Non-pigmented ciliary epithelial cell (primary cell): Measurements from ENCODE around the gene ARL15.
A peak's percentile ranks its signal among the peaks of the same experiment; 100 is the strongest.

ENCODE experiments used
- DNase-seq: peaks from one replicate; pipeline ENCODE4 v3.0.0-alpha.2; 2010; ENCODE audit warnings: low read depth

ARL15 gene

DNA sequence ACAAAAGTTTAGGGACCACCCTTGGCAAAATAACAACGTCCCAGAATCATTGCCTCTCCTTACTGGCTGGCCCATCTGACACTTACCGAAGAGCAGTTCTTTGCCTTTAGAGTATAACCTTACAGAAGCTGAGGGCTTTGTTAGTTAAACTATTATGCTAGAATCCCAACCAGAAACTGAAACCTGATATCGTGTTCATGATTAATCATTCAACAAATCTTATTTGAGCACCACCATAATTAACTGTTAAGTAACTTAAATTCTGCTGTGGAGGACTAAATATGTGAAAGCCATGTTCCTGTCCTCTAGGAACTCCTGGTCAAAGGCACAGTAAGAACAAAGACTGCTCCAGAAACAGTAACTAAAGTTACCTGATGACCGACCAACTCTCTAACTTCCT lies 104.9 kb downstream of the ARL15 start:
- no peak for DNase-seq

GRCh38 chr5:54197018-54197417 lies 113.4 kb downstream of the ARL15 start:
- no peak for DNase-seq

DNA sequence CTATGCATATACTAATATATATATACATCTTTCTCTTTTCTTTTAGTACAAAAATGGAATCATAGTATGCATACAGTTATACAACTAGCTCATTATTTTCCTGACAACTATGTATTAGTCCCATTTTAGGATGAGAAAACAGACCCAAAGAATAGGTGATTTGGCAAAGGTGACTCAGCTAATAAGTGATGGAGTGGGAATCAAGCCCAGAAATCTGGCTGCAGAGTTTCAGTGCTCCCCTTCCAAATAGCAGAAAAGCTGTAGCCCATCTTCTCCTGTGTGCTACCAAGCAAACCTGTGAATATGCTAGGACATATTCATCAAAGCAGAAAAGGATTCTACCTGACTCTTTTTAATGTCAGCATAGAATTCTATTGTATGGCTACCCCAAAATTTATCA lies 114.7 kb downstream of the ARL15 start:
- no peak for DNase-seq

DNA sequence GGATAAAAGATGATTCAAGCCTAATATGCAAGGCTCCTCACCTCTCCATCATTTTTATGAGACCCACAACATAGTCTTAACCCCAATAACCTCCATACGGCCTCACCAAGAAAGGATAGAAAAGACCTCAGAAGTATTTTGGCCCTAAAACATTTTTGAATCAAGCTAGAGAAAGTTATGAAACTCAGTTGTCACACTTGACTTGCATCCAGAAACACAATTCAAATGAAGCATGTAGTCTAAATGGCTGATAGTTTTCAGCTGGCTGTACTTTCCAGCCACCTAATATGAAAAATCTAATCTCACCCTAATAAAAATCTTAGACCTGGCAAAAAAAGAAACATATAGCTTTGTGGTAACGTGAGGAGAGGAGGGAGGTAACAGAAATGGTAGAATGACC lies 116.1 kb downstream of the ARL15 start:
- DNase-seq: no peak

DNA sequence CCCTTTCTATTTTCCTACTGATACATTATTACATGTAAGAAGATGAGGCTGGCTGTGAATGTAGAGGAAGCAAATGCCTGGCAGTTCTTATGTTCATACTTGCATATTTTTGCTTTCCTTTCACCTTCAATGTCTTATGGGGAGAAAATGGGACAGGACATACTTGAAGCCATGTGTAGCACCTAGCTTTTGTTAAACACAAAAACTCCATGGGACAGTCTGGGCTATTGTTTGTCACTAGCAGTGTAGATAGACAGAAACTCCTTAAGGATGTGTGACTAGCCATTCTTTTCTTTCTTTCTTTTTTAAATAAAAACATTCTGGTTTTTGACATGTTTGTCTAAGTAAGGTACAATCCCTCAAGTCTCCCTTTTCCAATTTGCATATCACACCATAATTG lies 122.7 kb downstream of the ARL15 start:
- no peak for DNase-seq

DNA sequence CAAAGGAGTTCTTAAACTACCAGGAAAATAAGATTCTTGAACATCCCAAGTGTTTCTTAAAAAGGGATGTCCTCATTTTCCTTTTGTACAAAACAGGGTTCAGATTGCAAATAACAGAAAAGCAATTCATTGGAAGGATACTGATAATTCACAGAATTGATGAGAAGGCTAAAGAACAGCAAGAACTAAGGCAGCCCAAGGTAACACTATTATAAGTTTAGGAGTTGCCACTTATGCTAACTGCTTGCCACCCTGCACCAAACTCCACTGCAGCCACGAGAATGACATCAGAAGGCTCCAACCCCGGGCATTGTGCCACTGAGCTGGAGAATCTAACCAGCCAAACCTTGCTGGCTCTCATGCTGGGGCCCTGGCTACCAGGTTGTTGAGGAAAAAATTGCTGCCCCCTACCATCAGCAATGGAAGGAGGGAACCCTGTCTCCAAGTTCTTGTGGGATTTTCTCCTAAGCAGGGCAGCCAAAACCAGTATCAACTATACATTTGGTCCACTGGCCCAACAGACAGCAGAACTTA lies 123.4 kb downstream of the ARL15 start:
- no peak for DNase-seq

DNA sequence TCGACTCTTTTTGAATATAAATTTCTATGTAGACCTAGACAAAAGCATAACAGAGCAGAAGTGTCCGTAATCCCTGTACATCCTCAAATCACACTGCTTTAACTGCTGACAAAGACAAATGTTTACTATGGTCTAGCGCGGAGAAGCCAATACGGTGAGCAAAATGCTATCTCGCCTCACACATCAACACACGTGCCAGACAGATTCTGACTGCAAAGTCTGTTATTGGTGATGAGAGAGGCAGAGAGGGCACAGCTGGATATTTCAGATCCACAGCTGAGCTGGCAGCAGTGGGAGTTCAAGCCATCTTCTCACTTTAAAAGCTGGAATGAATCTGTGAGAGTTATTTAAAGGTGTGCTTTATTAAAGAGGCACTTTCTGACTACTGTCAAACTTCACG lies 124.3 kb downstream of the ARL15 start:
- no peak for DNase-seq

DNA sequence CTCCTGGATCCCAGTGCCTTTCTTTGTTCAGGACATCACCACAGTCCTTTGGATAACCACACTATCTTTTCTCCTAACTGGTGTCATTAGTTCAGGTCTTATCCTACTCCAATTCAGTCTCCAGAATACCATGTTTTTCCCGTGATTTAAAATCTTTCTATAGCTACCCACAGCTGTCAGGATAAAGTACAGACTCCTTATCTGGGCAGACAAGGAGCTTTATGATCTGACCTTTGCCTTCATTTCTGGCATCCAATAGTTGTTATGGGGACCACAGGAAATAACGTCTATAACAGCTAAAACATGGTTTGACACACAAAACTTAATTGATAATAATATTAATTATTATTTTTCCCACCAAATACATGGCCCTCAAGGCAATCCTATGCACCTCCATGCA lies 125.6 kb downstream of the ARL15 start:
- no peak for DNase-seq

DNA sequence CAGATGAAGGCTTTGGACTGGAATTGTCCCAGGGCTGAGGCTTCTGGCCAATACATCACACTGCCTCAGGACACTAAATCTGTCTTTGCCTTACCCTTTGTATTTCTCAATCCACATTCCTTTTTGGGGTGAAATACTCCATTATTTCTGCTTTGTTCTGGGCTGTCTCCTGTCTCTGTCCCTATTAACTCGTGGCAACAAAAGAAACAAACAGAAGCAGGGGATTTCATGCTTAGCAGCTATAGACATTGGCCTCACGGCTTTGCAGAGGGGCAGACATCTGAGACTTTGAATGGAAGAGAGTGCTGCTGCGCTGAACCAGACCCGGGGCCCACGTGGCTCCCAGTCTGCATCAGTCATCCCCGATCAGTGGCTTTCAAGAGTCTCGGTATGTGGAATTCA lies 129.7 kb downstream of the ARL15 start:
- DNase-seq: no peak

DNA sequence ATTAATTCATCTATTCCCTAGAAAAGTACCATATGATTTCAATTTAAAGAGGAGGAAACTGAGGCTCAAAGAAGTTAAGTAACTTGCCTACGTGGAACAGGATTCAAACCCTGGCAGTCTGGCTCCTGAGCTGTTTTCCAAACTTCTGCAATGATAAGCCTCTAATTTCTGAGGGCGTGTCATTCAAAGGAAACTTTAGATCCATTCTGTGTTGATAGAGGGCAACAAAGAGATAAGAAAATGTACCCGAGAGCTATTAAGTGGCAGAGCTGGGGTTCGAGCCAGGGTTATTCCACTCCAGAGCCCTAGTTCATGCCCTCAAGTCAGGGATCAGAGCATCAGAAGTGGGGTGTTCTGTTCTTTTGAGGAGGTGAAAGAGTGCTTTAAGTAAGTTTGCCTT lies 131.4 kb downstream of the ARL15 start:
- no peak for DNase-seq

GRCh38 chr5:54178207-54178606 lies 132.2 kb downstream of the ARL15 start:
- no peak for DNase-seq

GRCh38 chr5:54177058-54177457 lies 133.3 kb downstream of the ARL15 start:
- DNase-seq: no peak

DNA sequence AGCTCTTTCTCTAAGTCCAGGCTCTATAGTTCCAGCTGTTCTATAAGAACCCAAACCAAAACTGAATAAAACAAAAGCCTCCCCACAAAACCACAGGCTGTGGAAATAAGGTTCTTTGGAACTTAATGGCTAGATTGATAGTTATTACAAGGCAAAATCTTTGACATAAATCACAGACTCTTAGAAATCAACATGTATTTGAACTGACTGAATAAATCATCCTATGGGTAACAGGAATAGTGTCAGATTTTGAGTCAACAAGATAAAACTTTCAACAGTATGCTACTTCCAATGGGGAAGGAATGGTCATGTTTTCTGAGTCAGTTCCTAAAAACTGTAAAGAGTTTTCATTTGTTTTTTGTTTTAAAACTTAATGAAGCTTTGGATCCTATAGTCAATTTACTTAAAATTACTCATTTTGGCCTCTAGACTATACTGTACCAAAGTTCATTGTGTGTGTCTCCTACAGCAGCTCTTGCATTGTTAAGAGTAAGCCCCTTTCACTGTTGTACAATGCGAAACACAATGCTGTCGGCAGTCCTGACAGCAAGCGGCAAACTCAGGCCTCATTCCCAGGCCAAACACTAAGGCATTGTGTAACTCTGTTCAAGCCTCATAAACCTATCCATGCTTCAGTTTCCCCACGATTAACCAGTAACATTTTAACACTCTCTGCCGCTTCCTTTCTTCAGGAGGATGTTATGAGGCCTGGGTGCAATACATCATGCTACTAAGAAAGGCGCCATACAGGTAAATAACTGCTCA lies 134.1 kb downstream of the ARL15 start:
- DNase-seq: no peak

DNA sequence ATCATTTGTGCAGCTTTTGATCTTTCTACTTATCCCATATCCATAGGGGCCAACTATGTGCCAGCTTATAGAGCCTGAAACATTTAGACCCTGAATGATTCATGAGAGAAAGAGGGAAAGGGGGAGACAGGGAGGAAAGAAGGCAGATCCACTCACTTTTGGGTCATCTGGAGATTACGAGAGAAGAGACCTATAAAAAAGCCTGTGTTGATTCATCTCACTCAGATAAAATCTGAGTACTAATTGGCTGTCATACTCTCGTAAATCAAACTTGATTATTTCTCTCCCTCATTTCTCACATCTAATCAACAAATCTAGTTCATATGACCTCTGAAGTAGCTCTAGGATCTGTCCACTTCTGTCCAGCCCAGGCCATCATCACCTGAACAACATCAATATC lies 137.1 kb downstream of the ARL15 start:
- no peak for DNase-seq

GRCh38 chr5:54171645-54172384 lies 138.6 kb downstream of the ARL15 start:
- peak; percentile 45 for DNase-seq

GRCh38 chr5:54165687-54166086 lies 144.7 kb downstream of the ARL15 start:
- no peak for DNase-seq

GRCh38 chr5:54162184-54162583 lies 148.2 kb downstream of the ARL15 start:
- DNase-seq: no peak

DNA sequence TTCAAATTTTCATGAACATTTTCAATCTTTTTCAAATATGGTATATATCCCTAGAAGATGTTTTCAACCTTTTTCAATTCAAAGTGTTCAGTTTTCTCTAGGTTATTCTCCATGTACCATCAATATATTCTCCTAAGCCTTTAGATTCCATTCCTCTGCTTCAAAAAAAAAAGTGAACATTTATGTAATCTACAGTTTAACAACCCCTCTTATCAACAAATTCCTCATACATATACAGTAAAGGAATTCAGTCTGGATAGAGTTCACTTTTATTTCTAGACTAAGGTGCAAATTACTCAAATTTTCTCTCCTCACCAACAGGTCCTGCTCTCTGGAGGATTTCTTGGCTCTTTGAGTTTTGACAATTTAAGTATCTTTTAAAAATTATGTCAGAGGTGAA lies 150.0 kb downstream of the ARL15 start:
- no peak for DNase-seq

GRCh38 chr5:54159893-54160195 lies 150.5 kb downstream of the ARL15 start:
- DNase-seq: no peak

DNA sequence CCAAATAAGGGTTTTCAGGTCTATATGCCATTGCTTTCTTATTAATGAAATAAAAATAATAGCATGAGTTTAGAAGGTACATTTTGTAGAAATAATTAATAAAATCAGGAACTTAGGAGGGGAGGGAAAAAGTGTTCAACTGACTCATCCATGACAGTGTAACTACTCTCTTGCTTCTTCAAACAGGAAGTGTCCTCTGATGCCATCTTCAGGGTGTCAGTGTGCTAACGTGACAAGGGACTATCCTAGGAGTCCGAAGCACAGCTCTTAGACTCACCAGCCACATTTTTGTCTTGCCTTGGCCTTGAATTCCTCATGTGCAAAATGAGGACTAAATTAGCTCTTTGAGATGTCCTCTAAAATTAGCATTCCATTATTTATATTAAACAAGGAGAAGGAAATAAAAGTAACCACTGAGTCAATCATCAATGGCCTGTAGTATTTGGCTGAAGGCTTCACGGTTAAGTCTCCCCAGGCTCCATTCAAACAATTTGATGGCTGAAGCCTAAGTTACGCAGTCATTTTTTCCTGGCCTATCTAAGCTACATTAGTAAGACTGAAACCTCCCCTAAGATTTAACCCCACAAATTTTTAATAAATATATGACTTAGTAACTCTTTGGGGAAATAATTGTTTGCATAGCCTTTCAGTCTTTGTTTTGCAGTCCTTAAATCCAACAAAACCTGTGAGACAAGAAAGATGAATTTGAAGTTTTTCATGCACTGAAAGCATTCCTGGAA lies 151.1 kb downstream of the ARL15 start:
- DNase-seq: no peak

- DNase-seq: no peak
Observed at GRCh38 chr5:54156577-54156976, 153.8 kb downstream of the ARL15 start.

DNA sequence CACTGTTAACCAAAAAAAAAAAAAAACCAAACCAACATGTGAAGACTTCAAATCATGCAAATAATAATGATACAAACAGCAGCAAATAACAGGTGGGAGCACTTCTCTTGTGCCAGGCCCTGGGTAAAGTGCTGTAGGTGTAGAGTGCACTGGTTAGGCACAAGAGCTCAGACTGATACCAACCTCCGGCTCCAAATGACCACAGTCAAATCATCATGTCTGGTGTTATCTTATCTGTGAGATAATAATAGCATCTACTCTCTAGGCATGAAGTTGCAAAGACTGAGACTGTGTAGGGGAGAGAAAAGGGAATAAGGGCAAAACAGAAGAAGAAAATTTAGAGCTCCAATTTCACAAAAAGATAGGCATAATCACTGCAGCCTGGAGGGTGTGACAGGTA lies 159.5 kb downstream of the ARL15 start:
- no peak for DNase-seq

DNA sequence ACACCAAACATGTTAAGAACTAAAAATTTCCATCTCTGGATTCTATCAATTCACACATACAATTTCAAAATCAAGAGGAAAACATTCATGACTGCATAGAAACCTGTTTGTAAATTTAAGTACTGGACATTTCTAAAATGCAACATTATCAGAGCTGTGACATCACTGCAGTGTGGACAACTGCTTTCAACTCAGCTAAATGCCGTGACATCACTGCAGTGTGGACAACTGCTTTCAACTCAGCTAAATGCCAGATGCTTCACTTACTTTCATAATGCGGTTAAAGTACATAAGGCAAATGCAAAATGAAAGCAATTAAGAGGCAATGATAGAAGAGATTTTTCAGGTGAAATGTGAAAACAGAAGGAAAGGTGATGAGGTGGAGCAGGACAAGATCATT lies 161.5 kb downstream of the ARL15 start:
- no peak for DNase-seq
